HEK293 (cell line): ENCODE results near the gene EML1.

Experiments
- CTCF ChIA-PET: fragments of 350-600 bp; formaldehyde crosslinking; extraction: SDS; loops from one replicate; lab custom pipeline; 2021; ENCODE audit warnings: antibody characterized with exemption; lab: Yijun Ruan, JAX
- POLR2A ChIA-PET: fragments of 300-600 bp; formaldehyde crosslinking; extraction: SDS; loops from one replicate; lab custom pipeline; 2020; ENCODE audit warnings: antibody characterized with exemption, inconsistent platforms; lab: Yijun Ruan, JAX
- H3K27ac ChIP-seq: fragments of 200-500 bp; sonication (Bioruptor generic); 2 replicates; pipeline ENCODE4 v1.5.1; 2014; ENCODE audit warnings: low read depth, low read length, control low read depth, inconsistent platforms; ENCODE audit errors: extremely low read depth
- H3K36me3 ChIP-seq, 2 experiments: fragments of 200-500 bp in 1 of 2; sonication (Bioruptor generic) in 1 of 2; 1 replicate in 1 of 2; 2 replicates in 1 of 2; pipeline ENCODE4 v1.5.1; 2014 to 2017; ENCODE audit warnings: inconsistent platforms in 2 of 2, low read length in 2 of 2; ENCODE audit not compliant: control insufficient read depth in 2 of 2, insufficient read depth in 1 of 2
- H3K4me1 ChIP-seq: fragments of 200-500 bp; sonication (Bioruptor generic); 2 replicates; pipeline ENCODE4 v1.5.1; 2014; ENCODE audit warnings: mild to moderate bottlenecking, low read length, inconsistent platforms; ENCODE audit not compliant: control insufficient read depth, insufficient read depth
- H3K4me3 ChIP-seq: 2 replicates; pipeline ENCODE4 v1.5.1; 2011; ENCODE audit warnings: low read depth, mild to moderate bottlenecking, control low read depth, low read length, moderate library complexity
- H3K9me3 ChIP-seq: fragments of 200-500 bp; sonication (Bioruptor generic); 2 replicates; pipeline ENCODE4 v1.5.1; 2014; ENCODE audit warnings: low read depth, low read length, inconsistent platforms; ENCODE audit not compliant: control insufficient read depth, insufficient read depth
- FEZF1 ChIP-seq: fragments of 450-650 bp; formaldehyde crosslinking; IDR thresholded peaks from 2 replicates; pipeline ENCODE4 v1.5.1; 2016; ENCODE audit warnings: missing biosample characterization, missing genetic modification characterization
- MZF1 ChIP-seq: fragments of 450-650 bp; formaldehyde crosslinking; IDR thresholded peaks from 2 replicates; pipeline ENCODE4 v1.5.1; 2017; ENCODE audit warnings: missing biosample characterization, missing genetic modification characterization, borderline replicate concordance
- OSR2 ChIP-seq: fragments of 450-650 bp; formaldehyde crosslinking; IDR thresholded peaks from 2 replicates; pipeline ENCODE4 v1.5.1; 2016; ENCODE audit warnings: missing biosample characterization, missing genetic modification characterization
- REPIN1 ChIP-seq: fragments of 450-650 bp; formaldehyde crosslinking; IDR thresholded peaks from 2 replicates; pipeline ENCODE4 v1.5.1; 2017; ENCODE audit warnings: missing biosample characterization, missing genetic modification characterization, low read depth
- SALL2 ChIP-seq: fragments of 450-650 bp; formaldehyde crosslinking; IDR thresholded peaks from 2 replicates; pipeline ENCODE4 v1.5.0; 2017; ENCODE audit warnings: missing biosample characterization, mild to moderate bottlenecking, missing genetic modification characterization, borderline replicate concordance
- ZBTB20 ChIP-seq: fragments of 450-650 bp; formaldehyde crosslinking; IDR thresholded peaks from 2 replicates; pipeline ENCODE4 v1.5.1; 2016; ENCODE audit warnings: missing biosample characterization, missing genetic modification characterization
- ZFP41 ChIP-seq: fragments of 450-650 bp; formaldehyde crosslinking; IDR thresholded peaks from 2 replicates; pipeline ENCODE4 v1.5.1; 2016; ENCODE audit warnings: missing biosample characterization, missing genetic modification characterization, borderline replicate concordance
- ZIC2 ChIP-seq: fragments of 450-650 bp; formaldehyde crosslinking; IDR thresholded peaks from 2 replicates; pipeline ENCODE4 v1.5.1; 2016; ENCODE audit warnings: missing biosample characterization, missing genetic modification characterization
- ZNF138 ChIP-seq: fragments of 450-650 bp; formaldehyde crosslinking; IDR thresholded peaks from 2 replicates; pipeline ENCODE4 v1.5.1; 2016; ENCODE audit warnings: missing biosample characterization, missing genetic modification characterization, borderline replicate concordance
- ZNF146 ChIP-seq: fragments of 450-650 bp; formaldehyde crosslinking; IDR thresholded peaks from 2 replicates; pipeline ENCODE4 v1.5.1; 2016; ENCODE audit warnings: missing biosample characterization, missing genetic modification characterization
- ZNF169 ChIP-seq: fragments of 450-650 bp; formaldehyde crosslinking; IDR thresholded peaks from 2 replicates; pipeline ENCODE4 v1.5.1; 2016; ENCODE audit warnings: missing biosample characterization, missing genetic modification characterization
- ZNF2 ChIP-seq: fragments of 450-650 bp; formaldehyde crosslinking; IDR thresholded peaks from 2 replicates; pipeline ENCODE4 v1.5.1; 2016; ENCODE audit warnings: missing biosample characterization, missing genetic modification characterization
- ZNF335 ChIP-seq: fragments of 450-650 bp; formaldehyde crosslinking; conservative IDR thresholded peaks from 2 replicates; pipeline ENCODE4 v1.5.1; 2016; ENCODE audit warnings: missing biosample characterization, missing genetic modification characterization
- ZNF341 ChIP-seq: fragments of 450-650 bp; formaldehyde crosslinking; IDR thresholded peaks from 2 replicates; pipeline ENCODE4; 2016; ENCODE audit warnings: low read depth, missing biosample characterization, missing genetic modification characterization
- ZNF394 ChIP-seq: fragments of 450-650 bp; formaldehyde crosslinking; IDR thresholded peaks from 2 replicates; pipeline ENCODE4 v1.5.1; 2016; ENCODE audit warnings: missing biosample characterization, missing genetic modification characterization, mild to moderate bottlenecking, moderate library complexity, borderline replicate concordance
- ZNF654 ChIP-seq: fragments of 450-650 bp; formaldehyde crosslinking; IDR thresholded peaks from 2 replicates; pipeline ENCODE4 v1.5.1; 2016; ENCODE audit warnings: low read depth, missing biosample characterization, missing genetic modification characterization
- ZSCAN30 ChIP-seq: fragments of 450-650 bp; IDR thresholded peaks from 2 replicates; pipeline ENCODE4 v1.5.1; 2018; ENCODE audit warnings: missing biosample characterization, mild to moderate bottlenecking, missing genetic modification characterization, moderate library complexity
- TF ChIP-seq, protein P1 (sequence below): fragments of 450-650 bp; formaldehyde crosslinking; IDR thresholded peaks from 2 replicates; pipeline ENCODE4 v1.5.1; 2016; ENCODE audit warnings: missing biosample characterization, missing genetic modification characterization
- TF ChIP-seq, protein P2 (sequence below): IDR thresholded peaks from 2 replicates; pipeline ENCODE4 v1.6.1; 2011; ENCODE audit warnings: mild to moderate bottlenecking, low read depth, low read length, borderline replicate concordance
- TF ChIP-seq, protein P3 (sequence below): fragments of 450-650 bp; formaldehyde crosslinking; IDR thresholded peaks from 2 replicates; pipeline ENCODE4 v1.5.1; 2016; ENCODE audit warnings: missing biosample characterization, missing genetic modification characterization
- TF ChIP-seq, protein P4 (sequence below): fragments of 450-650 bp; formaldehyde crosslinking; IDR thresholded peaks from 2 replicates; pipeline ENCODE4 v1.5.1; 2017; ENCODE audit warnings: missing biosample characterization, missing genetic modification characterization
- TF ChIP-seq, protein P5 (sequence below): fragments of 450-650 bp; formaldehyde crosslinking; IDR thresholded peaks from 2 replicates; pipeline ENCODE4 v1.5.1; 2016; ENCODE audit warnings: missing biosample characterization, missing genetic modification characterization

Gene EML1

DNA sequence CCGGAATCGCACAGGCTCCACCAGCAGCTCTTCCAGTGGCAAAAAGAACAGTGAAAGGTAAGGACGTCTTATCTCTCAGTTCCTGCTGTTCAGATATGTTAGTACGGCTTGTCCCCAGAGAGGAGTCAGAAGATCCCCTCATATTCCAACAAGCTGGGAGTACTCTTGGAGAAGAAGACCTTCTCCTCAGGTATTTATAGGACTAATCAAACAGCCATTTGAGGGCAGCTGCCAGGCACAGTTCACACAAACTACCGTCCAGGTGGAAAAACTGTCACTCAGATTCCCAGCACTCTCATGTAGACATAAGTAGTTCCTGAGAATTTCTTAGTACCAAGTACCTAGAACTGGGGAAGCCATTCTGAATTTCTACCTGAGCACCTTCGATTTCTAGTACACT, 85.3 kb downstream of the EML1 start:
- Histone ChIP-seq H3K4me1 (peaks cover 31% of the 10 kb centered on the region), H3K9me3 (no peaks in the 10 kb centered on the region), H3K4me3 (no peak overlapping the region), H3K36me3 (peaks cover 0 to 2% of the 10 kb centered on the region in 2 experiments; a peak in 1 of 3 replicates), H3K27ac (no peak overlapping the region)
- ChIA-PET POLR2A (no interaction called here), CTCF (interaction anchor here (0.5 to 1.4 kb wide), 5 partner anchors 17 to 445 kb away, joined by 3 to 4 read pairs (median 3); no protein-coding TSS in a partner anchor)
- TF ChIP-seq SALL2: no peak
- TF ChIP-seq OSR2 (tag by site-specific recombination): peak; percentile 74
- TF ChIP-seq ZFP41 (tag by site-specific recombination): no peak
- TF ChIP-seq ZNF341 (tag by site-specific recombination): peak; percentile 47
- peak; percentile 78 for TF ChIP-seq FEZF1 (tag by site-specific recombination)
- TF ChIP-seq, protein P1, sequence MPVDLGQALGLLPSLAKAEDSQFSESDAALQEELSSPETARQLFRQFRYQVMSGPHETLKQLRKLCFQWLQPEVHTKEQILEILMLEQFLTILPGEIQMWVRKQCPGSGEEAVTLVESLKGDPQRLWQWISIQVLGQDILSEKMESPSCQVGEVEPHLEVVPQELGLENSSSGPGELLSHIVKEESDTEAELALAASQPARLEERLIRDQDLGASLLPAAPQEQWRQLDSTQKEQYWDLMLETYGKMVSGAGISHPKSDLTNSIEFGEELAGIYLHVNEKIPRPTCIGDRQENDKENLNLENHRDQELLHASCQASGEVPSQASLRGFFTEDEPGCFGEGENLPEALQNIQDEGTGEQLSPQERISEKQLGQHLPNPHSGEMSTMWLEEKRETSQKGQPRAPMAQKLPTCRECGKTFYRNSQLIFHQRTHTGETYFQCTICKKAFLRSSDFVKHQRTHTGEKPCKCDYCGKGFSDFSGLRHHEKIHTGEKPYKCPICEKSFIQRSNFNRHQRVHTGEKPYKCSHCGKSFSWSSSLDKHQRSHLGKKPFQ (tag by site-specific recombination): peak; percentile 55; the same call in 1 of the 2 replicates
- peak; percentile 53; the same call in 1 of the 2 replicates for TF ChIP-seq MZF1 (tag by site-specific recombination)
- no peak for TF ChIP-seq ZNF654 (tag by site-specific recombination)
- peak; percentile 29; the same call in 1 of the 2 replicates for TF ChIP-seq ZBTB20

DNA sequence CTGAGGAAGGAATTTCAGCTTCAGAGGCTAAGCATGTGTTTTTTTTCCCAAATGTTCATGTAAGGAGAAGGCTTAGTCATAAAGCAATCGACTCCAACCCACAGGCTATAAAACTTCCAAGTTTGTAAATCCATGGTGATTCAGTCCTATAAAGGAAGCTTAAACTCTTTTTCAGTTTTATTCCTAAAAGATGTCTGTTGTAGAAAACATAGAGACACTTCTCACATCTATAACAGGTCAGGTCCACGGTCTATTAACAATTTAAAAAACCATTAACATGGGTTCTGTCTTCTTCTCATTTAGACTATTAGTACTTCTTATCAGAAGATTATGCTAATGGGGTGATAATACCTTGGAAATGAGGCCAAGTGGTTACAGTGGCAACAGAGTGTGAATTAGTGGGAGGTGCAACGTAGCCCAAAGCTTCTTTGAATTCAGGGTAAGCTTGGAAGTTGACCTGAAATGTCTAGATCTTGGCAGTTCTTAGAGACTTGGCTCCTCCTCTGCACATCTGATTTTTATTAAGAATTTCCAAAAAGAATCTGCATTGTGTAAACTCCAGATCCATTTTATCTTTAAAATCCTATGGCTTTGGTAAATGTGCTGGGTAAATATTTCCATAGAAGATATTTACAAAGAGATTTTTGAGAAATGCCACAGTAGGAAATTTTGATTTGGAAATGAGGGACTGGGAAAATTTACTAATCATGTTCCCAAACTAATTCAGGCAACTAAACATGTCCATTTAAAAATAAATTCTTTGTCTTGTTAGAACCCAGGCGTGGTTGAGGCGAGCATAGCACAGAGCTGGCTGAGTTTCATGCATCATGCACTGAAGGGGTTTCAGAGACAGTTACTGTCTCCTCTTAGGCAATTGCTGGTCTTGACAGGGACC, 86.4 kb downstream of the EML1 start:
- Histone ChIP-seq H3K4me3 (no peak overlapping the region), H3K4me1 (peaks cover 22% of the 10 kb centered on the region), H3K27ac (no peak overlapping the region), H3K36me3 (peaks cover 0 to 6% of the 10 kb centered on the region in 2 experiments; a peak in 1 of 3 replicates), H3K9me3 (no peaks in the 10 kb centered on the region)
- POLR2A ChIA-PET: no interaction called here
- CTCF ChIA-PET: interaction anchor here (0.6 to 1.4 kb wide), 7 partner anchors 16 to 250 kb away, joined by 3 to 9 read pairs (median 4); no protein-coding TSS in a partner anchor
- TF ChIP-seq ZNF138 (no peak), ZIC2 (tag by site-specific recombination) (no peak), ZNF2 (0 out of 2 replicates have a peak, but pooled peaks have one; percentile 40), ZBTB20 (no peak), ZNF169 (tag by site-specific recombination) (no peak), ZNF394 (no peak), REPIN1 (tag by site-specific recombination) (no peak), ZNF335 (tag by site-specific recombination) (no peak), ZNF146 (no peak), ZSCAN30 (0 out of 2 replicates have a peak, but pooled peaks have one; percentile 28)
- TF ChIP-seq, protein P2, sequence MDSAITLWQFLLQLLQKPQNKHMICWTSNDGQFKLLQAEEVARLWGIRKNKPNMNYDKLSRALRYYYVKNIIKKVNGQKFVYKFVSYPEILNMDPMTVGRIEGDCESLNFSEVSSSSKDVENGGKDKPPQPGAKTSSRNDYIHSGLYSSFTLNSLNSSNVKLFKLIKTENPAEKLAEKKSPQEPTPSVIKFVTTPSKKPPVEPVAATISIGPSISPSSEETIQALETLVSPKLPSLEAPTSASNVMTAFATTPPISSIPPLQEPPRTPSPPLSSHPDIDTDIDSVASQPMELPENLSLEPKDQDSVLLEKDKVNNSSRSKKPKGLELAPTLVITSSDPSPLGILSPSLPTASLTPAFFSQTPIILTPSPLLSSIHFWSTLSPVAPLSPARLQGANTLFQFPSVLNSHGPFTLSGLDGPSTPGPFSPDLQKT: no peak
- TF ChIP-seq, protein P3, sequence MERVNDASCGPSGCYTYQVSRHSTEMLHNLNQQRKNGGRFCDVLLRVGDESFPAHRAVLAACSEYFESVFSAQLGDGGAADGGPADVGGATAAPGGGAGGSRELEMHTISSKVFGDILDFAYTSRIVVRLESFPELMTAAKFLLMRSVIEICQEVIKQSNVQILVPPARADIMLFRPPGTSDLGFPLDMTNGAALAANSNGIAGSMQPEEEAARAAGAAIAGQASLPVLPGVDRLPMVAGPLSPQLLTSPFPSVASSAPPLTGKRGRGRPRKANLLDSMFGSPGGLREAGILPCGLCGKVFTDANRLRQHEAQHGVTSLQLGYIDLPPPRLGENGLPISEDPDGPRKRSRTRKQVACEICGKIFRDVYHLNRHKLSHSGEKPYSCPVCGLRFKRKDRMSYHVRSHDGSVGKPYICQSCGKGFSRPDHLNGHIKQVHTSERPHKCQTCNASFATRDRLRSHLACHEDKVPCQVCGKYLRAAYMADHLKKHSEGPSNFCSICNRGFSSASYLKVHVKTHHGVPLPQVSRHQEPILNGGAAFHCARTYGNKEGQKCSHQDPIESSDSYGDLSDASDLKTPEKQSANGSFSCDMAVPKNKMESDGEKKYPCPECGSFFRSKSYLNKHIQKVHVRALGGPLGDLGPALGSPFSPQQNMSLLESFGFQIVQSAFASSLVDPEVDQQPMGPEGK (tag by site-specific recombination): no peak
- TF ChIP-seq, protein P4, sequence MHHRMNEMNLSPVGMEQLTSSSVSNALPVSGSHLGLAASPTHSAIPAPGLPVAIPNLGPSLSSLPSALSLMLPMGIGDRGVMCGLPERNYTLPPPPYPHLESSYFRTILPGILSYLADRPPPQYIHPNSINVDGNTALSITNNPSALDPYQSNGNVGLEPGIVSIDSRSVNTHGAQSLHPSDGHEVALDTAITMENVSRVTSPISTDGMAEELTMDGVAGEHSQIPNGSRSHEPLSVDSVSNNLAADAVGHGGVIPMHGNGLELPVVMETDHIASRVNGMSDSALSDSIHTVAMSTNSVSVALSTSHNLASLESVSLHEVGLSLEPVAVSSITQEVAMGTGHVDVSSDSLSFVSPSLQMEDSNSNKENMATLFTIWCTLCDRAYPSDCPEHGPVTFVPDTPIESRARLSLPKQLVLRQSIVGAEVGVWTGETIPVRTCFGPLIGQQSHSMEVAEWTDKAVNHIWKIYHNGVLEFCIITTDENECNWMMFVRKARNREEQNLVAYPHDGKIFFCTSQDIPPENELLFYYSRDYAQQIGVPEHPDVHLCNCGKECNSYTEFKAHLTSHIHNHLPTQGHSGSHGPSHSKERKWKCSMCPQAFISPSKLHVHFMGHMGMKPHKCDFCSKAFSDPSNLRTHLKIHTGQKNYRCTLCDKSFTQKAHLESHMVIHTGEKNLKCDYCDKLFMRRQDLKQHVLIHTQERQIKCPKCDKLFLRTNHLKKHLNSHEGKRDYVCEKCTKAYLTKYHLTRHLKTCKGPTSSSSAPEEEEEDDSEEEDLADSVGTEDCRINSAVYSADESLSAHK (tag by site-specific recombination): peak; percentile 32; the same call in 1 of the 2 replicates
- TF ChIP-seq, protein P5, sequence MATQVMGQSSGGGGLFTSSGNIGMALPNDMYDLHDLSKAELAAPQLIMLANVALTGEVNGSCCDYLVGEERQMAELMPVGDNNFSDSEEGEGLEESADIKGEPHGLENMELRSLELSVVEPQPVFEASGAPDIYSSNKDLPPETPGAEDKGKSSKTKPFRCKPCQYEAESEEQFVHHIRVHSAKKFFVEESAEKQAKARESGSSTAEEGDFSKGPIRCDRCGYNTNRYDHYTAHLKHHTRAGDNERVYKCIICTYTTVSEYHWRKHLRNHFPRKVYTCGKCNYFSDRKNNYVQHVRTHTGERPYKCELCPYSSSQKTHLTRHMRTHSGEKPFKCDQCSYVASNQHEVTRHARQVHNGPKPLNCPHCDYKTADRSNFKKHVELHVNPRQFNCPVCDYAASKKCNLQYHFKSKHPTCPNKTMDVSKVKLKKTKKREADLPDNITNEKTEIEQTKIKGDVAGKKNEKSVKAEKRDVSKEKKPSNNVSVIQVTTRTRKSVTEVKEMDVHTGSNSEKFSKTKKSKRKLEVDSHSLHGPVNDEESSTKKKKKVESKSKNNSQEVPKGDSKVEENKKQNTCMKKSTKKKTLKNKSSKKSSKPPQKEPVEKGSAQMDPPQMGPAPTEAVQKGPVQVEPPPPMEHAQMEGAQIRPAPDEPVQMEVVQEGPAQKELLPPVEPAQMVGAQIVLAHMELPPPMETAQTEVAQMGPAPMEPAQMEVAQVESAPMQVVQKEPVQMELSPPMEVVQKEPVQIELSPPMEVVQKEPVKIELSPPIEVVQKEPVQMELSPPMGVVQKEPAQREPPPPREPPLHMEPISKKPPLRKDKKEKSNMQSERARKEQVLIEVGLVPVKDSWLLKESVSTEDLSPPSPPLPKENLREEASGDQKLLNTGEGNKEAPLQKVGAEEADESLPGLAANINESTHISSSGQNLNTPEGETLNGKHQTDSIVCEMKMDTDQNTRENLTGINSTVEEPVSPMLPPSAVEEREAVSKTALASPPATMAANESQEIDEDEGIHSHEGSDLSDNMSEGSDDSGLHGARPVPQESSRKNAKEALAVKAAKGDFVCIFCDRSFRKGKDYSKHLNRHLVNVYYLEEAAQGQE: no peak
